ENCODE results near the gene RHOC. TPM values are rescaled to one million over a fixed set of nuclear protein-coding genes. Genes with fewer than 3 reads are reported as not detected.

Gene RHOC
- total RNA-seq, 1 donor from 2014 or later, result 50.4 TPM

GRCh38 chr1:112704934-112705627 lies 1.8 kb downstream of the RHOC start:
- peak; percentile 66 for DNase-seq (ENCODE audit: low spot score)
- peaks cover 75% of the 10 kb centered on the region for H3K4me1 Mint-ChIP-seq (ENCODE audit: low read depth)
- intact Hi-C loops (cut with micrococcal nuclease), result loop anchor here (1.0 to 10.0 kb wide), 4 partner anchors 31 to 1230 kb away; partner anchors contain the start of gene MOV10
- peaks cover 7% of the 10 kb centered on the region for H3K27me3 Mint-ChIP-seq (ENCODE audit: insufficient read depth)
- H3K27ac Mint-ChIP-seq, result peak overlapping the region; percentile 91
- peaks cover 19% of the 10 kb centered on the region for H3K36me3 Mint-ChIP-seq (ENCODE audit: low read depth)
- H3K9me3 Mint-ChIP-seq, result no peaks in the 10 kb centered on the region
- H3K4me3 Mint-ChIP-seq, result peak overlapping the region; percentile 80

GRCh38 chr1:112704391-112704933 lies 2.5 kb downstream of the RHOC start:
- no peaks in the 10 kb centered on the region for H3K9me3 Mint-ChIP-seq
- peak overlapping the region; percentile 80 for H3K4me3 Mint-ChIP-seq
- DNase-seq (ENCODE audit: low spot score), result no peak
- peaks cover 7% of the 10 kb centered on the region for H3K27me3 Mint-ChIP-seq (ENCODE audit: insufficient read depth)
- peaks cover 25% of the 10 kb centered on the region for H3K36me3 Mint-ChIP-seq (ENCODE audit: low read depth)
- H3K4me1 Mint-ChIP-seq (ENCODE audit: low read depth), result peaks cover 75% of the 10 kb centered on the region
- H3K27ac Mint-ChIP-seq, result peak overlapping the region; percentile 91
- intact Hi-C loops (cut with micrococcal nuclease), result loop anchor here (2.0 to 10.0 kb wide), 2 partner anchors 38 to 1230 kb away; no protein-coding TSS in a partner anchor

- peak overlapping the region; percentile 80 for H3K4me3 Mint-ChIP-seq
- peaks cover 74% of the 10 kb centered on the region for H3K4me1 Mint-ChIP-seq (ENCODE audit: low read depth)
- H3K9me3 Mint-ChIP-seq, result no peaks in the 10 kb centered on the region
- no peak for DNase-seq (ENCODE audit: low spot score)
- peak overlapping the region; percentile 91 for H3K27ac Mint-ChIP-seq
- H3K27me3 Mint-ChIP-seq (ENCODE audit: insufficient read depth), result peaks cover 7% of the 10 kb centered on the region
- peaks cover 30% of the 10 kb centered on the region for H3K36me3 Mint-ChIP-seq (ENCODE audit: low read depth)
- intact Hi-C loops (cut with micrococcal nuclease), result loop anchor here (2.0 to 10.0 kb wide), 2 partner anchors 37 to 1231 kb away; no protein-coding TSS in a partner anchor
Observed at GRCh38 chr1:112703706-112704105, 3.2 kb downstream of the RHOC start.

- H3K4me3 Mint-ChIP-seq, result peak overlapping the region; percentile 60
- H3K27ac Mint-ChIP-seq, result peak overlapping the region; percentile 77
- intact Hi-C loops (cut with micrococcal nuclease), result loop anchor here (10.0 kb wide), 1 partner anchor 1232 kb away; no protein-coding TSS in a partner anchor
- no peaks in the 10 kb centered on the region for H3K27me3 Mint-ChIP-seq (ENCODE audit: insufficient read depth)
- H3K4me1 Mint-ChIP-seq (ENCODE audit: low read depth), result peaks cover 71% of the 10 kb centered on the region
- H3K36me3 Mint-ChIP-seq (ENCODE audit: low read depth), result peaks cover 35% of the 10 kb centered on the region
- DNase-seq (ENCODE audit: low spot score), result no peak
- no peaks in the 10 kb centered on the region for H3K9me3 Mint-ChIP-seq
Observed at GRCh38 chr1:112702420-112703261, 4.3 kb downstream of the RHOC start.

- H3K9me3 Mint-ChIP-seq, result no peaks in the 10 kb centered on the region
- H3K36me3 Mint-ChIP-seq (ENCODE audit: low read depth), result peaks cover 39% of the 10 kb centered on the region
- H3K27ac Mint-ChIP-seq, result peak overlapping the region; percentile 77
- DNase-seq (ENCODE audit: low spot score), result no peak
- intact Hi-C loops (cut with micrococcal nuclease), result loop anchor here (10.0 kb wide), 1 partner anchor 1233 kb away; no protein-coding TSS in a partner anchor
- no peaks in the 10 kb centered on the region for H3K27me3 Mint-ChIP-seq (ENCODE audit: insufficient read depth)
- H3K4me1 Mint-ChIP-seq (ENCODE audit: low read depth), result peaks cover 68% of the 10 kb centered on the region
- peak overlapping the region; percentile 24 for H3K4me3 Mint-ChIP-seq
Observed at GRCh38 chr1:112702067-112702395, 4.9 kb downstream of the RHOC start.

- H3K4me1 Mint-ChIP-seq (ENCODE audit: low read depth), result peaks cover 68% of the 10 kb centered on the region
Observed at GRCh38 chr1:112701227-112702066, 5.5 kb downstream of the RHOC start.

GRCh38 chr1:112700290-112701226 lies 6.4 kb downstream of the RHOC start:
- peak; percentile 65 for DNase-seq (ENCODE audit: low spot score)
- intact Hi-C loops (cut with micrococcal nuclease), result loop anchor here (2.0 to 10.0 kb wide), 2 partner anchors 14 to 1234 kb away; partner anchors contain the start of gene PPM1J
- peaks cover 64% of the 10 kb centered on the region for H3K4me1 Mint-ChIP-seq (ENCODE audit: low read depth)
- peaks cover 44% of the 10 kb centered on the region for H3K36me3 Mint-ChIP-seq (ENCODE audit: low read depth)
- peak overlapping the region; percentile 92 for H3K27ac Mint-ChIP-seq
- no peaks in the 10 kb centered on the region for H3K9me3 Mint-ChIP-seq
- H3K27me3 Mint-ChIP-seq (ENCODE audit: insufficient read depth), result no peaks in the 10 kb centered on the region
- peak overlapping the region; percentile 57 for H3K4me3 Mint-ChIP-seq

More at GRCh38 chr1:112701227-112702066, 5.5 kb downstream of the RHOC start:
- intact Hi-C loops (cut with micrococcal nuclease), result loop anchor here (2.0 to 10.0 kb wide), 2 partner anchors 13 to 1233 kb away; partner anchors contain the start of gene PPM1J
- Mint-ChIP-seq H3K9me3 (no peaks in the 10 kb centered on the region), H3K4me3 (peak overlapping the region; percentile 57), H3K27me3 (ENCODE audit: insufficient read depth) (no peaks in the 10 kb centered on the region), H3K27ac (peak overlapping the region; percentile 92), H3K36me3 (ENCODE audit: low read depth) (peaks cover 44% of the 10 kb centered on the region)
- no peak for DNase-seq (ENCODE audit: low spot score)

- Mint-ChIP-seq H3K27me3 (ENCODE audit: insufficient read depth) (no peaks in the 10 kb centered on the region), H3K9me3 (no peaks in the 10 kb centered on the region), H3K27ac (peak overlapping the region; percentile 92), H3K4me1 (ENCODE audit: low read depth) (peaks cover 54% of the 10 kb centered on the region), H3K4me3 (no peak overlapping the region), H3K36me3 (ENCODE audit: low read depth) (peaks cover 44% of the 10 kb centered on the region)
- DNase-seq (ENCODE audit: low spot score), result no peak
- intact Hi-C loops (cut with micrococcal nuclease), result loop anchor here (2.0 to 10.0 kb wide), 2 partner anchors 15 to 1235 kb away; partner anchors contain the start of gene PPM1J
Observed at GRCh38 chr1:112699425-112700144, 7.3 kb downstream of the RHOC start.

- Mint-ChIP-seq H3K9me3 (no peaks in the 10 kb centered on the region), H3K4me1 (ENCODE audit: low read depth) (peaks cover 45% of the 10 kb centered on the region), H3K27me3 (ENCODE audit: insufficient read depth) (no peaks in the 10 kb centered on the region), H3K27ac (peak overlapping the region; percentile 5), H3K36me3 (ENCODE audit: low read depth) (peaks cover 44% of the 10 kb centered on the region), H3K4me3 (no peak overlapping the region)
- intact Hi-C loops (cut with micrococcal nuclease), result no loop called here
- DNase-seq (ENCODE audit: low spot score), result no peak
Observed at GRCh38 chr1:112698366-112699310, 8.3 kb downstream of the RHOC start.

GRCh38 chr1:112697781-112698201 lies 9.1 kb downstream of the RHOC start:
- Mint-ChIP-seq H3K27me3 (ENCODE audit: insufficient read depth) (no peaks in the 10 kb centered on the region), H3K4me3 (no peak overlapping the region), H3K36me3 (ENCODE audit: low read depth) (peaks cover 43% of the 10 kb centered on the region), H3K4me1 (ENCODE audit: low read depth) (peaks cover 36% of the 10 kb centered on the region), H3K27ac (no peak overlapping the region), H3K9me3 (no peaks in the 10 kb centered on the region)
- DNase-seq (ENCODE audit: low spot score), result no peak
- intact Hi-C loops (cut with micrococcal nuclease), result no loop called here
